ENCODE measurements around the gene PRKAG1.

GRCh38 chr12:49023812-49024211 lies 5.2 kb upstream of the PRKAG1 start:
- no peak for TF ChIP-seq CTCF (conservative IDR thresholded peaks at IDR 0.05; ENCODE audit: low read length)
- TF ChIP-seq EZH2phosphoT487 (IDR thresholded peaks at IDR 0.05; ENCODE audit: borderline replicate concordance, low read depth, low read length): no peak

Data from OCI-LY7 (cell line).